IMR-90 (cell line): ENCODE data around the gene RIMBP2. TPM values are rescaled to one million over a fixed set of nuclear protein-coding genes. Genes with fewer than 3 reads are reported as not detected.

ENCODE experiments used
- ATAC-seq: fragments of 200-7000 bp; cut with Tn5 transposase; 2 replicates; pipeline ENCODE4 v1.9.1; 2020; ENCODE audit warnings: low read depth, mild to moderate bottlenecking, moderate library complexity
- BruUV-seq: library from RNA; stranded (reverse); fragments of 400-500 nt; replicated peaks from 2 replicates; lab custom pipeline; 2021; lab: Mats Ljungman, UMichigan
- CTCF ChIA-PET: fragments of 300-600 bp; formaldehyde crosslinking; extraction: SDS; loops from one replicate; lab custom pipeline; 2021; ENCODE audit warnings: antibody characterized with exemption; lab: Yijun Ruan, JAX
- POLR2A ChIA-PET: fragments of 300-600 bp; sonication (Branson Sonifier 250); formaldehyde crosslinking; loops from one replicate; lab custom pipeline; 2022; ENCODE audit warnings: antibody characterized with exemption; ENCODE audit not compliant: unreplicated experiment; lab: Charles Lee
- DNase-seq: peaks from one replicate; pipeline ENCODE4 v3.0.0; 2013
- H2AFZ ChIP-seq: replicated peaks from 2 replicates; pipeline ENCODE3; 2013; ENCODE audit warnings: low read length, mild to moderate bottlenecking; ENCODE audit not compliant: poor library complexity
- H2AK5ac ChIP-seq: 2 replicates; pipeline ENCODE4 v1.6.1; 2013; ENCODE audit warnings: low read depth, low read length, inconsistent platforms
- H2AK9ac ChIP-seq: replicated peaks from 2 replicates; pipeline ENCODE3; 2013; ENCODE audit warnings: mild to moderate bottlenecking, low read depth, low read length, moderate library complexity; ENCODE audit not compliant: poor library complexity
- H2BK120ac ChIP-seq: 2 replicates; pipeline ENCODE4 v1.6.1; 2013; ENCODE audit warnings: low read depth, low read length, inconsistent platforms
- H2BK15ac ChIP-seq: 3 replicates; pipeline ENCODE4 v1.6.1; 2013; ENCODE audit warnings: low read depth, low read length, inconsistent platforms
- H2BK20ac ChIP-seq: 2 replicates; pipeline ENCODE4 v1.6.1; 2013; ENCODE audit warnings: low read depth, mild to moderate bottlenecking, inconsistent platforms, low read length, moderate library complexity
- H2BK5ac ChIP-seq: 2 replicates; pipeline ENCODE4 v1.6.1; 2013; ENCODE audit warnings: mild to moderate bottlenecking, low read depth, low read length, inconsistent platforms; ENCODE audit not compliant: poor library complexity, severe bottlenecking
- H3K14ac ChIP-seq: replicated peaks from 2 replicates; pipeline ENCODE4 v1.6.1; 2013; ENCODE audit warnings: low read depth, low read length, inconsistent platforms
- H3K18ac ChIP-seq: 2 replicates; pipeline ENCODE4 v1.6.1; 2013; ENCODE audit warnings: low read depth, low read length, control low read depth
- H3K23ac ChIP-seq: 2 replicates; pipeline ENCODE4 v1.6.1; 2013; ENCODE audit warnings: low read depth, low read length, inconsistent platforms
- H3K27ac ChIP-seq: 2 replicates; pipeline ENCODE4 v1.5.1; 2013; ENCODE audit warnings: mild to moderate bottlenecking, control low read depth, low read length; ENCODE audit not compliant: insufficient read depth
- H3K27me3 ChIP-seq: 2 replicates; pipeline ENCODE4 v1.6.1; 2013; ENCODE audit warnings: low read length; ENCODE audit not compliant: control insufficient read depth, insufficient read depth
- H3K36me3 ChIP-seq: 2 replicates; pipeline ENCODE4 v1.6.1; 2013; ENCODE audit warnings: low read length, mixed read lengths; ENCODE audit not compliant: control insufficient read depth, insufficient read depth
- H3K4ac ChIP-seq: 2 replicates; pipeline ENCODE4 v1.6.1; 2013; ENCODE audit warnings: low read depth, low read length, inconsistent platforms
- H3K4me1 ChIP-seq: 2 replicates; pipeline ENCODE4 v1.6.1; 2013; ENCODE audit warnings: low read length, mixed read lengths; ENCODE audit not compliant: control insufficient read depth, insufficient read depth
- H3K4me2 ChIP-seq: 2 replicates; pipeline ENCODE4 v1.6.1; 2013; ENCODE audit warnings: low read depth, mild to moderate bottlenecking, control low read depth, low read length, moderate library complexity
- H3K4me3 ChIP-seq: 2 replicates; pipeline ENCODE4 v1.5.1; 2013; ENCODE audit warnings: low read depth, mild to moderate bottlenecking, control low read depth, low read length, moderate library complexity; ENCODE audit not compliant: insufficient read depth
- H3K56ac ChIP-seq: 2 replicates; pipeline ENCODE4 v1.6.1; 2013; ENCODE audit warnings: low read length, inconsistent platforms; ENCODE audit not compliant: insufficient read depth; ENCODE audit errors: extremely low read depth
- H3K79me1 ChIP-seq, 2 experiments: 2 replicates each; pipeline ENCODE4 v1.6.1; 2013; ENCODE audit warnings: low read length in 2 of 2, inconsistent platforms in 1 of 2, low read depth in 1 of 2
- H3K9ac ChIP-seq: 2 replicates; pipeline ENCODE4 v1.6.1; 2013; ENCODE audit warnings: low read depth, low read length, control low read depth
- H3K9me1 ChIP-seq: 2 replicates; pipeline ENCODE4 v1.6.1; 2013; ENCODE audit warnings: low read length, inconsistent platforms; ENCODE audit not compliant: insufficient read depth
- H3K9me3 ChIP-seq: 2 replicates; pipeline ENCODE4 v1.6.1; 2013; ENCODE audit warnings: low read length; ENCODE audit not compliant: control insufficient read depth, insufficient read depth
- H4K20me1 ChIP-seq: 2 replicates; pipeline ENCODE4 v1.6.1; 2013; ENCODE audit warnings: low read length, inconsistent platforms; ENCODE audit not compliant: insufficient read depth
- H4K5ac ChIP-seq: 2 replicates; pipeline ENCODE4 v1.6.1; 2013; ENCODE audit warnings: mild to moderate bottlenecking, low read depth, low read length, control low read depth
- H4K8ac ChIP-seq, 2 experiments: 2 replicates each; pipeline ENCODE4 v1.6.1; 2013; ENCODE audit warnings: low read depth in 2 of 2, low read length in 2 of 2, control low read depth in 1 of 2, inconsistent platforms in 1 of 2
- H4K91ac ChIP-seq: 2 replicates; pipeline ENCODE4 v1.6.1; 2013; ENCODE audit warnings: low read depth, low read length, inconsistent platforms; ENCODE audit not compliant: insufficient read depth
- CEBPB ChIP-seq: IDR thresholded peaks from 2 replicates; pipeline ENCODE4 v1.6.1; 2012; ENCODE audit warnings: low read depth, low read length, improper control_type of control experiment
- ELK1 ChIP-seq: fragments of 150-350 bp; IDR thresholded peaks from 2 replicates; pipeline ENCODE4 v1.6.1; 2016; ENCODE audit warnings: low read depth, mild to moderate bottlenecking, low read length, moderate library complexity, borderline replicate concordance
- WGBS, 2 experiments: methylation state at CpG; one replicate each; pipeline versions ENCODE4 v1.1.5 to v1.1.7; 2013; ENCODE audit warnings: missing lambda C conversion rate in 2 of 2; ENCODE audit not compliant: insufficient read length in 1 of 2; ENCODE audit errors: extremely low coverage in 2 of 2; 5-methylcytosine and 5-hydroxymethylcytosine counted together
- dilution Hi-C: fragments of 300-500 bp; cut with HindIII; formaldehyde crosslinking; loops from one replicate; pipeline ENCODE4 v1.14.3; 2018; ENCODE audit warnings: low sequenced_read_pairs; ENCODE audit not compliant: unreplicated experiment
- in situ Hi-C: fragments of 300-500 bp; cut with MboI; formaldehyde crosslinking; loops from 3 replicates; pipeline ENCODE4 v1.14.3; 2019; ENCODE audit warnings: low sequenced_read_pairs, inconsistent platforms, mixed read lengths
- intact Hi-C: fragments of 100-400 bp; cut with micrococcal nuclease; formaldehyde crosslinking; loops from 2 replicates; pipeline ENCODE4 v1.10.0; 2022
- polyA plus RNA-seq, 3 experiments: library from polyadenylated mRNA; depleted of rRNA; stranded (reverse); fragments of >200 nt; gene quantifications; 2 replicates each; pipeline ENCODE4 v1.2.3, GENCODE V29; 2012; ENCODE audit warnings: low replicate concordance in 1 of 3
- total RNA-seq: library from RNA; depleted of rRNA; stranded (reverse); fragments of >200 nt; gene quantifications from 2 replicates; pipeline ENCODE4 v1.2.3, GENCODE V29; 2012

RIMBP2 gene
- total and polyA plus RNA-seq, 2 of the 4 experiments (the other 2 are of a cell fraction): not detected

DNA sequence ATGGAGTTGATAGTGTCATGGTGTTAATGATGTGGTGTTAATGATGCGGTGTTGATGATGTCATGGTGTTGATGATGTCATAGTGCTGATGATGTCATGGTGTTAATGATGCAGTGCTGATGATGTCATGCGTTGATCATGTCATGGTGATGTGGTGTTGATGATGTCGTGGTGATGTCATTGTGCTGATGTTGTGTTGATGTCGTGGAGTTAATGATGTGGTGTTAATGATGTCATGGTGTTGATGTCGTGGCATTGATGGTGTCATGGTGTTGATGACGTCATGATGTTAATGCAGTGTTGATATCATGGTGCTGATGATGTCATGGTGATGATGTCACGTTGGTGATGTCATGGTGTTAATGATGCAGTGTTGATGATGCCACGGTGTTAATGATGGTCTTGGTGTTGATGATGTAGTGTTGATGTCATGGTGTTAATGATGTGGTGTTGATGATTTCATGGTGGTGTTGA lies 49.1 kb upstream of the RIMBP2 start:
- peaks cover 5% of the 10 kb centered on the region; the same call in 1 of the 2 replicates for H3K9me3 ChIP-seq
- CTCF ChIA-PET: no interaction called here

More for the DNA sequence above, 49.1 kb upstream of the RIMBP2 start:
- 82% methylated on average over 5 of the region's 8 CpGs; no CpG with 5 or more reads in 1 of the 2 experiments for WGBS, 2 experiments
- no peak overlapping the region for H2BK20ac ChIP-seq
- no peaks in the 10 kb centered on the region for H3K79me1 ChIP-seq
- DNase-seq: peak; percentile 15
- H3K56ac ChIP-seq: no peak overlapping the region
- no peak overlapping the region for H3K4me2 ChIP-seq
- intact Hi-C loops: no loop called here
- dilution Hi-C loops: no loop called here
- H2BK120ac ChIP-seq: no peak overlapping the region
- no peak overlapping the region for H4K91ac ChIP-seq
- H3K4ac ChIP-seq: no peak overlapping the region
- BruUV-seq: no TSS peak
- no peak overlapping the region for H3K9ac ChIP-seq
- H3K18ac ChIP-seq: no peak overlapping the region
- POLR2A ChIA-PET: no interaction called here
- no peak overlapping the region for H3K27ac ChIP-seq
- no peak overlapping the region for H4K8ac ChIP-seq
- no peaks in the 10 kb centered on the region for H3K27me3 ChIP-seq
- in situ Hi-C loops: no loop called here
- H3K23ac ChIP-seq: no peak overlapping the region
- no peak overlapping the region for H3K14ac ChIP-seq
- no peak overlapping the region for H2BK15ac ChIP-seq
- H2AFZ ChIP-seq: peak overlapping the region; percentile 6
- no peak overlapping the region for H3K4me3 ChIP-seq
- no peak for ATAC-seq
- no peaks in the 10 kb centered on the region for H3K4me1 ChIP-seq
- no peak overlapping the region for H2BK5ac ChIP-seq
- H4K20me1 ChIP-seq: no peaks in the 10 kb centered on the region
- peak overlapping the region; percentile 72 for H2AK9ac ChIP-seq
- no peak overlapping the region for H2AK5ac ChIP-seq
- no peaks in the 10 kb centered on the region for H3K9me1 ChIP-seq
- H3K36me3 ChIP-seq: no peaks in the 10 kb centered on the region
- TF ChIP-seq CEBPB (peak; percentile 3; the same call in 1 of the 2 replicates), ELK1 (no peak)
- no peak overlapping the region for H4K5ac ChIP-seq
